Mesenteric fat pad (tissue), 1 donor: ENCODE results near the gene PTPRN2. TPM values are rescaled to one million over a fixed set of nuclear protein-coding genes. Genes with fewer than 3 reads are reported as not detected.
A peak's percentile ranks its signal among the peaks of the same experiment; 100 is the strongest.
"Not testable (repeated sequence)": the region's sequence is repeated elsewhere in the genome, so short reads cannot be mapped to it uniquely, and the experiment has no call there.

ENCODE experiments used
- DNase-seq: peaks from one replicate; pipeline ENCODE4 v3.0.0-alpha.2; 2020; ENCODE audit warnings: low spot score
- total RNA-seq: library from RNA; stranded (reverse); fragmentation: NEBNext Ultra II Directional; extraction: Animal tissue kit (Norgen Biotek cat#: 25700); gene quantifications from one replicate; pipeline ENCODE4 v1.2.1, GENCODE V29; 2021
- donor health status: DM: yes; HTN: yes; CAD: no.

PTPRN2 gene
- total RNA-seq, 1 donor from 2014 or later, result 2.6 TPM

GRCh38 chr7:158313931-158314330, 273.7 kb downstream of the PTPRN2 start:
- DNase-seq, result no peak

- DNase-seq, result no peak
Observed at GRCh38 chr7:158312789-158313188, 274.8 kb downstream of the PTPRN2 start.

GRCh38 chr7:158311791-158312190, 275.8 kb downstream of the PTPRN2 start:
- peak; percentile 51 for DNase-seq

GRCh38 chr7:158310924-158311666, 276.5 kb downstream of the PTPRN2 start:
- DNase-seq, result peak; percentile 62

- DNase-seq, result peak; percentile 60
Observed at GRCh38 chr7:158309868-158310763, 277.5 kb downstream of the PTPRN2 start.

GRCh38 chr7:158308001-158308400, 279.6 kb downstream of the PTPRN2 start:
- DNase-seq, result no peak

GRCh38 chr7:158304072-158304471, 283.6 kb downstream of the PTPRN2 start:
- not testable (repeated sequence) for DNase-seq

GRCh38 chr7:158303121-158303520, 284.5 kb downstream of the PTPRN2 start:
- no peak for DNase-seq

GRCh38 chr7:158302274-158303070, 285.2 kb downstream of the PTPRN2 start:
- peak; percentile 65 for DNase-seq

GRCh38 chr7:158301207-158301606, 286.4 kb downstream of the PTPRN2 start:
- DNase-seq, result no peak

GRCh38 chr7:158300427-158300826, 287.2 kb downstream of the PTPRN2 start:
- DNase-seq, result no peak

GRCh38 chr7:158299607-158300006, 288.0 kb downstream of the PTPRN2 start:
- peak; percentile 41 for DNase-seq

GRCh38 chr7:158296798-158297104, 290.9 kb downstream of the PTPRN2 start:
- peak; percentile 74 for DNase-seq

- peak; percentile 76 for DNase-seq
Observed at GRCh38 chr7:158295966-158296797, 291.4 kb downstream of the PTPRN2 start.

- peak; percentile 55 for DNase-seq
Observed at GRCh38 chr7:158294468-158295215, 293.0 kb downstream of the PTPRN2 start.

GRCh38 chr7:158292948-158293347, 294.7 kb downstream of the PTPRN2 start:
- DNase-seq, result no peak

GRCh38 chr7:158291998-158292397, 295.6 kb downstream of the PTPRN2 start:
- DNase-seq, result no peak

GRCh38 chr7:158289761-158290523, 297.7 kb downstream of the PTPRN2 start:
- DNase-seq, result peak; percentile 60

GRCh38 chr7:158289231-158289630, 298.4 kb downstream of the PTPRN2 start:
- DNase-seq, result no peak
